HG03108 (cell line): ENCODE results near the gene NDUFB1.
A peak's percentile ranks its signal among the peaks of the same experiment; 100 is the strongest.

Source experiments
- ATAC-seq: cut with Tn5 transposase; IDR thresholded peaks from one replicate; pipeline ENCODE4 v1.9.1; 2021; ENCODE audit warnings: moderate library complexity; ENCODE audit not compliant: unreplicated experiment

Gene NDUFB1

GRCh38 chr14:92121670-92122350 lies at the start of gene NDUFB1, which contains the start of gene CPSF2:
TSS of gene NDUFB1 (minus strand) at chr14:92121706. CDS start at chr14:92117637, 4,069 bp downstream.
TSS of gene CPSF2 (plus strand) at chr14:92121969. CDS start at chr14:92130985, 9,016 bp downstream.
- ATAC-seq, result peak; percentile 89

DNA sequence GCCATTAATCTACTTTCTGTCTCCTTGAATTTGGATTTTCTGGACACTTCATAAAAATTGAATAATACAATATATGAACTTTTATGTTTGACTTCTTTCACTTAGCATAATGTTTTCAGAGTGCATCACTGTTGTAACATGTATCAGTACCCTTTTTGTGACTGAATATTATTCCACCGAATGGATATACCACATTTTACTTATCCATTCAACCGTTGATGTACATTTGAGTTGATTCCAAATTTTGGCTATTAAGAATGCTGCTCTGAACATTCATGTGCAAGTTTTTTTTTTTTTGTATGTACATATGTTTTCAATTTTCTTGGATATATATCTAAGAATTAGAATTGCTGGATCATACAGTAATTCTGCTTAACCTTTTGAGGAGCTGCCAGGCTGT lies 43.5 kb upstream of the NDUFB1 start:
- no peak for ATAC-seq

DNA sequence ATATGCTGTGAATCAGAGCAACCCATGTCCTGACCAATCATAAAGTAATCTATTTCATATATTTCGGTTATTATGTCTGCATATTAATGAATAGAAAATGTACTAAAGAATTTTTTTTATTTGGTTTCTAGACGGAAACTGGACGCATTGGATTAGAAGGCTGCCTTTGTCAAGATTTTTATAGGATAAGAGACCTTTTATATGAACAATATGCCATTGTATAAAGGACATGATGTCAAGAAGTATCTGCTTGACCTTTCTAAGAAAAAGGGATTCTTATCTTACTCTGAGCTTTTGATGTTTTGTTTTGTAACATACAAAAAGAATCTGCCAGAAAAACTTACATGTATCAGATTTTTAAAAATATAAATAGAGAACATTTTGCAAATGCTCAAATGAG lies 40.0 kb upstream of the NDUFB1 start:
- no peak for ATAC-seq

GRCh38 chr14:92160619-92161018 lies 39.1 kb upstream of the NDUFB1 start:
- ATAC-seq, result no peak

DNA sequence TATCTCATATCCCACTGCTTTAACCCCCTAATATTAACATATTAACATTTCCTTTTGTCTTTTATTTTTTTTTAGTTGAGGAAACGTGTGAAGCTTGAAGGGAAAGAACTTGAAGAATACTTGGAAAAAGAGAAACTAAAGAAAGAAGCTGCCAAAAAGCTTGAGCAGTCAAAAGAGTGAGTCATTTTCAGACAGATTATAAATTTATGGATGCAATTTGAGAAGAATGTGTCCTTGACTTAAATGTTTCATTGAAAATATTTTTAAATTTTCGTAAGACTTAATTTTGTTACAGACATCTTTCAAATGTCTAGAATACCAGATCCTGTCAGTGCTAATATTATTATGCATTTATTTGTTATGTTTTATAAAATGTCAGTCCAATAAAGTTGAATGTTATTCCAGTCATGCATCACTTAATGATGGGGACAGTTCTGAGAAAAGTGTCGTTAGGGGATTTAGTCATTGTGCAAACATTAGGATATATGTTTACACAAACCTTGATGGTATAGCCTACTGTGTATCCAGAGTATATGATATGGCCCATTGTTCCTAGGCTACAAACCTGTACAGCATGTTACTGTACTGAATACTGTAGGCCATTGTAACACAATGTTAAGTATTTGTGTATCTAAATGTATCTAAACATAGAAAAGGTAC lies 32.9 kb upstream of the NDUFB1 start:
- ATAC-seq, result no peak

DNA sequence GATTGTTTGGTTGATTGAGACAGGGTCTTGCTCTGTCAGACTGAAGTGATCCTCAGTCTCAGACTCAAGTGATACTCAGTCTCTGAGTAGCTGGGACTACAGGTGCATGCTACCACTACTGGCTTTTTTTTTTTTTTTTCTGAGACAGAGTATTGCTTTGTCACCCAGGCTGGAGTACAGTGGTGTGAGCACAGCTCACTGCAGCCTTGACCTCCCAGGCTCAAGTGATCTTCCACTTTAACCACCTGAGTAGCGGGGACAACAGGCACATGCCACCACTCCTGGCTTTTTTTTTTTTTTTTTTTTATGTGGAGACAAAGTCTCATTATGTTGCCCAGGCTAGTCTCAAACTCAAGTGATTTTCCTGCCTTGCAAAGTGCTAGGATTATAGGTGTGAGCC lies 32.1 kb upstream of the NDUFB1 start:
- ATAC-seq, result no peak

DNA sequence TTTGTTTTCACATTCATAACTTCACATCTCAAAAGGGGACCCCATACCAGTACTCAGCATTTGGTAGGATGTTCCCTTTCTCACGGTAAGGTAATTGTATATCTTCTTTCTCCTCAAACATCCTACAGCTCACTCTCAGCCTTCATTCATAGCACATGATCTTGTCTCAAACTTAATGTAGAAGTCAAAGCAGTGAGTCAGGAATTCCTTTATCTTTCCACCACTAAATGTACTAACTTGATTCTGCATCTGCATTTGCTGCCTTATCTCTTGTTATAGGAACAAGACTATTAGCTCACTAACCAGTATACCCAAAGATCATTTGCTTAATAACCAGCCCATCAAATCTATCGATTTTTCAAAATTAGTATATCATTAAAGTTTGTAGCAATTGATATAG lies 23.2 kb upstream of the NDUFB1 start:
- ATAC-seq, result no peak

- no peak for ATAC-seq
Measured at GRCh38 chr14:92143962-92144361, 22.5 kb upstream of the NDUFB1 start.

DNA sequence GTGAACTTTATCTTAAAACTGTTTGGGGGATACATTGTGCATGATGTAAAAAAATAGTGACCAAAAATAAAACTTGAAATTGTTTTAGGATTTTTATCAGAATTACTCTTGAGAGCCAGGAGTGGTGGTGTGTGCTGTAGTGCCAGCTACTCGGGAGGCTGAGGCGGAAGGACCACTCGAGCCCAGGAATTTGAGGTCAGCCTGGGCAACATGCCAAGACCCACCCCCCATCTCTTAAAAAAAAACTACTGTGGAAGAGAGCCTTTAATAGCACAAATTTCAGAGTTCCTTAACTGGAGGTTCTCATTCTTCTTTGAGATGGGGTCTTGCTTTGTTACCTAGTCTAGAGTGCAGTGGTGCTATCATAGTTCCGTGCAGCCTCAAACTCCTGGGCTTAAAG lies 21.8 kb upstream of the NDUFB1 start:
- no peak for ATAC-seq

GRCh38 chr14:92135269-92135668 lies 13.8 kb upstream of the NDUFB1 start:
- ATAC-seq, result no peak

DNA sequence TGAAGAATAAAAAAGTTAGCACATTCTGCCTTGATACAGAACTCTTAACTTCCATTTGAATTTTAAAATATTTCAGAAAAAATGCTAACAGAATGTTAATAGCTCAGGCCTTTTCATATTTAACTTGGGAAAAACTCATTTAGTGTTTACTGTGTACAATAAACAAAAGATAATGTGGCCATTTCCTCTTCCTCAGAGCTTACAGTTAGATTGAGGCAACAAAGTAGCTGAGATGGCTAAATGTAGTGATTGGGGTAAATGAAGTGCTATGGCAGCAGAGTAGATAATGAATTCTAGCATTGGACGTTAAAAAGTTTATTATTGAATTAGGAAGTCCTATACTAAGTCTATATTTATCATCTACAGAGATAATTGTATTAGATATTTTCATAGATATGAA lies 12.9 kb upstream of the NDUFB1 start:
- ATAC-seq, result no peak

DNA sequence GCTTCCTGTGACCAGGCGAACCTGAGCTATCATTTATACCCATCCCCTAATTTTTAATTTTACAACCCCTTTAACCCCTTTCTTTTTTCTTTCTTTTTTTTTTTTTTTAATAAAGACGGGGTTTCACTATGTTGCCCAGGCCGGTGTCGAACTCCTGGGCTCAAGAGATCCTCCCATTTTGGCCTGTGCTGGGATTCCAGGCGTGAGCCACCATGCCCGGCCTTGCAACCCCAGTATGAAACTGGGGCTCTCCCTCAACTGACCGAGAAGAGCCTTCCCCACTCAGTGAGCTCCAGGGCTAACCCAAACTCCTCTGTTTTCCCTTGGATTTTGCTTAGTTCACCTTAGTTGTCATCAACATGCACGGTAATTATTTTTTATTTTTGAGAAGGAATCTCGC lies 1.3 kb upstream of the NDUFB1 start:
- ATAC-seq, result no peak

GRCh38 chr14:92122351-92122677 lies 808 bp upstream of the NDUFB1 start:
- no peak for ATAC-seq

GRCh38 chr14:92121207-92121669 lies 268 bp downstream of the NDUFB1 start:
- ATAC-seq, result peak; percentile 17

DNA sequence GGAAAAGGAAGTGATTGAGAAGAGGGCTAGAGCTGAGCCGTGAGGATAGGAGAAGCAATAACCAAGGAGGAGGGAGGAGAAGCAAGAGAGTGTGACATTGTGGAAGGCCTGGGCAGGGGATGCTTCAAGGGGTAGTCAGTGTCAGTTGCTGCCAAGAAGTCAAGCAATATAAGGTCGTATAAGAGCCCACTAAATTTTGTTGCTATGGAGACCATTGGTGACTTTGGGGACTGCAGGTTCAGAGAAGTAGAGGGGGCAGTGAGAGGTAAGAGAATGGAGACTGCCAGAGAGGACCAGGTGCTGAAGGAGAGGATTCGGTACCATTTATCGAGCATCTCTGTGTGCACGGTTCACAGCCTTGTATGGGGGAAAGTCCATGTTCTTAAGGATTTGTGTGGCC lies 12.0 kb downstream of the NDUFB1 start:
- ATAC-seq, result no peak

DNA sequence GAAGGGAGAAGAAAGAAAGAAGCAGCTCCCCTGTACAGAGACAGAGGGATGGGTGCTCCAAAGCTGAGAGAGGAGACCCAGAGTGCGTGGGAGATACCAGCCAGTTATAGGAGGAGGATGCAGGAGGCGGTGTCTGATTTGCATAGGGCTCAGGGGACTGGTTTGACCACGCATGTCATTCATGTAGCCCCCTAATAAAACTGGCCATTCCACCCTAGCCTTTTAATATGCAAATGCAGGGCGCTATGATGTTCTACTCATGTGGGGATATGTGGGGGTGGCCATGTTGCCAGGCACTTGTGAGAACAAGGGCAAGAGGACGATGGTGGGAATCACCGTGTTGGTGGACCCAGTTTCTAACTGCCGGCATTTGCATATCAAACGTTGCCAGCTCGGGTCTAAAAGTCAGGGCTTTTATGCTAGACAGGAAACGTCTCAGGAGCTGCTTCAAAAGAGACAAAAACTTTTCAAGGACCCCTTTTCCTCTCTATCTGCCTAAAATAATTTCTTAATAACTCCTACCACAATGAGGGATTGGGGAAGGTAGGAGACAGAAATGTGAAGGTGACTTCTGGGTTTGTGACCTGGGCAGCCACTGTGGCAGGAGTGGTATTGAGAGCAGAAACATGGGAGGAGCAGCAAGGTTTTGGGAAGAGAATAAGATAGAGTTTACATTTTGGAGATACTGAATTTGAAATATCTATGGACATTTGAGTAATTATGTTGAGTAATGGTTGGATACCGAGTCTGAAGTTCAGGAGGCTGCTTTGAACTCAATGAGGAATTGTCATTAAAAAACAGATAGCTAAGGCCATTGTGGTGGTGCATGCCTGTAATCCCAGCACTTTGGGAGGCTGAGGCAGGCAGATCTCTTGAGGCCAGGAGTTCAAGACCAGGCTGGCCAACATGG lies 12.9 kb downstream of the NDUFB1 start:
- no peak for ATAC-seq

DNA sequence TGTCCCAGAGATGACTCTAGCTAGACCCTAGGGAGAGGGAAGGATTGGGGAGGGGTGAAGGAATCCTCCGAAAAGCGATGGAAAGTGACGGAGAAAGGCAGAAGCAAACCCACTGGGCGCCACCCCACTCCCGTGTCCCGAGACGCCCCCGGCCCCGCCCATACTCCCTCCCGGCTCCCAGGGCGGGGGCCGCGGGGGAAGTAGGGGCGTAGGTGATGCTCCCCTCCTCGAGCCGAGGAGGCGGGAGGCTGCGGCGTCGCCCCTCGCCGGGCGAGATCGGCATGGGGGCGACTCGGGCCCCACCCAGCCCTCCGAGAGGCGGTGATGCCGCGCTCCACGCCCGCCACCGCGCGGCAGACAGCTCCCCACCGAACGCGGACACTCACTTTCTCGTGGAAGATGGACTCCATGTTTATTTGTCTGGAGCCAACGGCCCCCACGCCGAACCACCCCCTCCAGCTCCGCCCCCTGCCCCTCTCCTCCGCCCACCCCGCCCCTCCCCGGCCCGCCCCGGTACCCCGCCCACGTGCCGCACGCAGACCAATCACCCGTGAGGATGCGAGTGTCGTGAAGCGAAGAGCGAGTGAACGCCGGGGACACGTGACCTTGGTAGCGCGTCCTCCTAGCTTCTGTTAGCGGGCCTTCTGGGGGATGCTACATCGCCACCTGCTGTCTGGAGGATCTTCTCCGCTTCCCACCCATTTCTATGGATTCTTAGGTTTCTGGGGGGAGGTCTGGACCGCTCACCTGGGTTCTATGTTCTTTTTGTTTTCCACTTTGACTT lies 15.2 kb downstream of the NDUFB1 start, which contains the start of gene ATXN3:
Gene ATXN3, minus strand, starts transcription at position 440 of the 784 bp plus-strand sequence. Its CDS starts 30 bp downstream, at position 410.
- ATAC-seq, result peak; percentile 83

DNA sequence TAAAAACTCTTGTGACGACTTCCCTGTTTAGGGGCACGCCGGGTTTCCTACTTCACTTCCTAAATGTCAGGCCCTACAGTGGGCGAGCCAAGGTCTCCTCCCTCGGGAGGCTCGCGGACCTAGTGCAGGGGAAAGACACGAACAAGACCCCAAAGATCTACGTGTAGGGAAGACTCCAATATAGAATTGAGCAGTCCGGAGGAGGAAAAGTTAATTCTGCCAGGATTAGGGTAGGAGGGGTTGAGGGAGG lies 15.7 kb downstream of the NDUFB1 start:
- peak; percentile 12 for ATAC-seq

- ATAC-seq, result no peak
Measured at GRCh38 chr14:92105073-92105892, 16.2 kb downstream of the NDUFB1 start.

GRCh38 chr14:92103363-92103989 lies 18.0 kb downstream of the NDUFB1 start:
- no peak for ATAC-seq
